WERI-Rb-1 (cell line): ENCODE results near the gene GDF9.

ENCODE experiments used
- DNase-seq: peaks from one replicate; pipeline ENCODE4 v3.0.0-alpha.2; 2020
- H3K27ac ChIP-seq: fragments of 250-450 bp; sonication (Bioruptor Pico); 2 replicates; pipeline ENCODE4 v1.5.1; 2020; ENCODE audit warnings: mild to moderate bottlenecking, moderate library complexity
- H3K27me3 ChIP-seq: fragments of 250-450 bp; sonication (Bioruptor Pico); 2 replicates; pipeline ENCODE4 v1.5.1; 2021; ENCODE audit warnings: mild to moderate bottlenecking, low read depth, moderate library complexity; ENCODE audit not compliant: insufficient read depth, severe bottlenecking
- H3K36me3 ChIP-seq: fragments of 250-450 bp; sonication (Bioruptor Pico); 2 replicates; pipeline ENCODE4 v1.5.1; 2020; ENCODE audit warnings: mild to moderate bottlenecking, moderate library complexity
- H3K4me3 ChIP-seq: 2 replicates; pipeline ENCODE4 v1.5.1; 2011; ENCODE audit warnings: low read depth, mild to moderate bottlenecking, control low read depth, low read length
- H3K9me3 ChIP-seq: fragments of 250-450 bp; sonication (Bioruptor Pico); 2 replicates; pipeline ENCODE4 v1.5.1; 2021; ENCODE audit warnings: mild to moderate bottlenecking, moderate library complexity; ENCODE audit not compliant: severe bottlenecking
- CTCF ChIP-seq: IDR thresholded peaks from 2 replicates; pipeline ENCODE4 v1.5.1; 2011; ENCODE audit warnings: low read depth, mild to moderate bottlenecking, control low read depth, inconsistent platforms, low read length

GDF9 gene

GRCh38 chr5:132901730-132902129, 35.5 kb upstream of the GDF9 start:
- peaks cover 39% of the 10 kb centered on the region for H3K36me3 ChIP-seq
- no peak for DNase-seq
- H3K27me3 ChIP-seq = no peaks in the 10 kb centered on the region
- no peaks in the 10 kb centered on the region for H3K9me3 ChIP-seq
- TF ChIP-seq CTCF = no peak
- H3K4me3 ChIP-seq = no peak overlapping the region
- H3K27ac ChIP-seq = no peak overlapping the region

GRCh38 chr5:132901036-132901435, 34.8 kb upstream of the GDF9 start:
- no peaks in the 10 kb centered on the region for H3K9me3 ChIP-seq
- no peaks in the 10 kb centered on the region for H3K27me3 ChIP-seq
- no peak overlapping the region for H3K4me3 ChIP-seq
- no peak overlapping the region for H3K27ac ChIP-seq
- no peak for TF ChIP-seq CTCF
- DNase-seq = no peak
- H3K36me3 ChIP-seq = peaks cover 45% of the 10 kb centered on the region

GRCh38 chr5:132898094-132898493, 31.8 kb upstream of the GDF9 start:
- H3K36me3 ChIP-seq = peaks cover 71% of the 10 kb centered on the region

GRCh38 chr5:132896685-132897084, 30.4 kb upstream of the GDF9 start:
- peaks cover 73% of the 10 kb centered on the region for H3K36me3 ChIP-seq
- H3K27ac ChIP-seq = no peak overlapping the region
- H3K27me3 ChIP-seq = no peaks in the 10 kb centered on the region
- no peaks in the 10 kb centered on the region for H3K9me3 ChIP-seq
- no peak for TF ChIP-seq CTCF
- DNase-seq = no peak
- no peak overlapping the region for H3K4me3 ChIP-seq

More at GRCh38 chr5:132898094-132898493, 31.8 kb upstream of the GDF9 start:
- Histone ChIP-seq H3K27me3 (no peaks in the 10 kb centered on the region), H3K9me3 (no peaks in the 10 kb centered on the region), H3K27ac (no peak overlapping the region), H3K4me3 (no peak overlapping the region)
- DNase-seq = no peak
- TF ChIP-seq CTCF = no peak

- Histone ChIP-seq H3K36me3 (peaks cover 79% of the 10 kb centered on the region), H3K4me3 (no peak overlapping the region), H3K9me3 (no peaks in the 10 kb centered on the region), H3K27ac (no peak overlapping the region), H3K27me3 (no peaks in the 10 kb centered on the region)
- no peak for TF ChIP-seq CTCF
- DNase-seq = no peak
Measured at GRCh38 chr5:132895719-132896305, 29.5 kb upstream of the GDF9 start.

- no peak for DNase-seq
- H3K27ac ChIP-seq = no peak overlapping the region
- no peaks in the 10 kb centered on the region for H3K9me3 ChIP-seq
- TF ChIP-seq CTCF = no peak
- H3K4me3 ChIP-seq = no peak overlapping the region
- H3K36me3 ChIP-seq = peaks cover 93% of the 10 kb centered on the region
- H3K27me3 ChIP-seq = no peaks in the 10 kb centered on the region
Measured at GRCh38 chr5:132890817-132891216, 24.5 kb upstream of the GDF9 start.
